ENCODE measurements around the gene HERPUD1. TPM values are rescaled to one million over a fixed set of nuclear protein-coding genes. Genes with fewer than 3 reads are reported as not detected.

HERPUD1 gene
- total RNA-seq, 1 experiment from 2014 or later, result 28.9 TPM

GRCh38 chr16:56896244-56896643, 35.7 kb upstream of the HERPUD1 start:
- 0 out of 2 replicates have a peak, but pooled peaks cover 1% of the 10 kb centered on the region for H3K79me2 ChIP-seq (ENCODE audit: insufficient read depth, low read length)
- no peak for DNase-seq
- H3K9ac ChIP-seq (ENCODE audit: extremely low read depth, insufficient read length, low read length), result no peak overlapping the region
- no peaks in the 10 kb centered on the region for H3K36me3 Mint-ChIP-seq (ENCODE audit: insufficient read depth in 1 of 3, low read depth in 3 of 3)
- no CpG with 5 or more reads among the region's 3 CpGs for WGBS (ENCODE audit: extremely low coverage, insufficient read length, low lambda C conversion rate)
- H3K27ac ChIP-seq (ENCODE audit: insufficient read length, low read depth, low read length), result no peak overlapping the region
- no peak overlapping the region for H4K5ac ChIP-seq (ENCODE audit: insufficient read length, low read depth, low read length)
- H2AFZ ChIP-seq (ENCODE audit: low read length), result no peak overlapping the region
- H3K79me1 ChIP-seq (ENCODE audit: insufficient read depth, low read depth, low read length, poor library complexity, severe bottlenecking), result no peaks in the 10 kb centered on the region
- no peak overlapping the region for H3K4ac ChIP-seq (ENCODE audit: low read depth, low read length)
- H4K8ac ChIP-seq (replicated peaks; ENCODE audit: insufficient read length, low read depth, low read length), result no peak overlapping the region
- H2BK20ac ChIP-seq (ENCODE audit: low read depth, low read length, poor library complexity, severe bottlenecking), result no peak overlapping the region
- no peaks in the 10 kb centered on the region for H3K4me1 ChIP-seq (ENCODE audit: insufficient read depth, low read length)
- no peak overlapping the region for H3T11ph ChIP-seq (ENCODE audit: low read length)
- H4K20me1 ChIP-seq (ENCODE audit: control insufficient read depth, insufficient read depth, insufficient read length), result no peaks in the 10 kb centered on the region
- H3K4me3 Mint-ChIP-seq, result no peak overlapping the region
- no peak overlapping the region for H4K91ac ChIP-seq (ENCODE audit: insufficient read length, low read depth, low read length)
- H3K27me3 ChIP-seq (ENCODE audit: insufficient read depth, low read length), result no peaks in the 10 kb centered on the region
- no peak overlapping the region for H3K14ac ChIP-seq (ENCODE audit: insufficient read depth, low read length)
- H3K27ac Mint-ChIP-seq, result no peak overlapping the region
- H2BK15ac ChIP-seq (ENCODE audit: low read depth, low read length), result no peak overlapping the region
- no peak overlapping the region for H2BK12ac ChIP-seq (ENCODE audit: insufficient read length, low read depth, low read length)
- H3K4me2 ChIP-seq (ENCODE audit: insufficient read depth, insufficient read length, low read length), result no peak overlapping the region
- no peaks in the 10 kb centered on the region for H3K23me2 ChIP-seq (ENCODE audit: insufficient read length, low read depth, low read length, poor library complexity, severe bottlenecking)
- H3K9me3 ChIP-seq (ENCODE audit: control insufficient read depth, low read depth, low read length), result no peaks in the 10 kb centered on the region
- H3K23ac ChIP-seq (ENCODE audit: insufficient read length, low read depth, low read length), result no peak overlapping the region
- no peak overlapping the region for H2BK5ac ChIP-seq (ENCODE audit: insufficient read length, low read length)
- no peak overlapping the region for H3K18ac ChIP-seq (ENCODE audit: insufficient read length, low read depth, low read length)
- H3K27me3 Mint-ChIP-seq (ENCODE audit: low read depth), result peaks cover 7% of the 10 kb centered on the region; the same call in 1 of the 2 replicates
- TF ChIP-seq CTCF (conservative IDR thresholded peaks at IDR 0.05), result no peak
- no peak overlapping the region for H3K56ac ChIP-seq (ENCODE audit: insufficient read length, low read depth, low read length)
- H2BK120ac ChIP-seq (ENCODE audit: low read depth, low read length, poor library complexity, severe bottlenecking), result no peak overlapping the region
- no peaks in the 10 kb centered on the region for H3K4me1 Mint-ChIP-seq
- H2AK5ac ChIP-seq (ENCODE audit: insufficient read length, low read length), result no peak overlapping the region
- no peaks in the 10 kb centered on the region for H3K9me3 Mint-ChIP-seq

Measured in H9 (cell line).